Measurements from ENCODE around the gene TERT.

TERT gene

GRCh38 chr5:1216918-1217295 is 78.0 kb downstream of the TERT start:
- no peak for TF ChIP-seq CTCF (IDR thresholded peaks at IDR 0.05; ENCODE audit: extremely low read depth, insufficient read depth, missing control alignments)
- in situ Hi-C loops (cut with MboI; ENCODE audit: low pct_unique_long_range_greater_than_20kb, low sequenced_read_pairs, unreplicated experiment) = no loop called here
- DNase-seq (ENCODE audit: low spot score) = no peak

- no peak for DNase-seq (ENCODE audit: low spot score)
- no peak for TF ChIP-seq CTCF (IDR thresholded peaks at IDR 0.05; ENCODE audit: extremely low read depth, insufficient read depth, missing control alignments)
- in situ Hi-C loops (cut with MboI; ENCODE audit: low pct_unique_long_range_greater_than_20kb, low sequenced_read_pairs, unreplicated experiment) = no loop called here
Observed at GRCh38 chr5:1216211-1216917, 78.5 kb downstream of the TERT start.

- no peak for TF ChIP-seq CTCF (IDR thresholded peaks at IDR 0.05; ENCODE audit: extremely low read depth, insufficient read depth, missing control alignments)
- in situ Hi-C loops (cut with MboI; ENCODE audit: low pct_unique_long_range_greater_than_20kb, low sequenced_read_pairs, unreplicated experiment) = no loop called here
- no peak for DNase-seq (ENCODE audit: low spot score)
Observed at GRCh38 chr5:1215320-1216096, 79.4 kb downstream of the TERT start.

- no peak for DNase-seq (ENCODE audit: low spot score)
- in situ Hi-C loops (cut with MboI; ENCODE audit: low pct_unique_long_range_greater_than_20kb, low sequenced_read_pairs, unreplicated experiment) = no loop called here
Observed at GRCh38 chr5:1214936-1215220, 80.0 kb downstream of the TERT start.

GRCh38 chr5:1214163-1214935 is 80.5 kb downstream of the TERT start:
- no peak for DNase-seq (ENCODE audit: low spot score)
- no peak for TF ChIP-seq CTCF (IDR thresholded peaks at IDR 0.05; ENCODE audit: extremely low read depth, insufficient read depth, missing control alignments)
- in situ Hi-C loops (cut with MboI; ENCODE audit: low pct_unique_long_range_greater_than_20kb, low sequenced_read_pairs, unreplicated experiment) = no loop called here

More at GRCh38 chr5:1214936-1215220, 80.0 kb downstream of the TERT start:
- no peak for TF ChIP-seq CTCF (IDR thresholded peaks at IDR 0.05; ENCODE audit: extremely low read depth, insufficient read depth, missing control alignments)

- in situ Hi-C loops (cut with MboI; ENCODE audit: low pct_unique_long_range_greater_than_20kb, low sequenced_read_pairs, unreplicated experiment) = no loop called here
- no peak for TF ChIP-seq CTCF (IDR thresholded peaks at IDR 0.05; ENCODE audit: extremely low read depth, insufficient read depth, missing control alignments)
Observed at GRCh38 chr5:1213508-1214162, 81.2 kb downstream of the TERT start.

More at GRCh38 chr5:1213508-1214162, 81.2 kb downstream of the TERT start:
- no peak for DNase-seq (ENCODE audit: low spot score)
